NCI-H774 (cell line): ENCODE data around the gene ZNF431.
A peak's percentile ranks its signal among the peaks of the same experiment; 100 is the strongest.
"Not testable (repeated sequence)": the region's sequence is repeated elsewhere in the genome, so short reads cannot be mapped to it uniquely, and the experiment has no call there.

Source experiments
- DNase-seq: peaks from one replicate; lab custom pipeline; 2025; lab: John Stamatoyannopoulos, UW

Gene ZNF431

DNA sequence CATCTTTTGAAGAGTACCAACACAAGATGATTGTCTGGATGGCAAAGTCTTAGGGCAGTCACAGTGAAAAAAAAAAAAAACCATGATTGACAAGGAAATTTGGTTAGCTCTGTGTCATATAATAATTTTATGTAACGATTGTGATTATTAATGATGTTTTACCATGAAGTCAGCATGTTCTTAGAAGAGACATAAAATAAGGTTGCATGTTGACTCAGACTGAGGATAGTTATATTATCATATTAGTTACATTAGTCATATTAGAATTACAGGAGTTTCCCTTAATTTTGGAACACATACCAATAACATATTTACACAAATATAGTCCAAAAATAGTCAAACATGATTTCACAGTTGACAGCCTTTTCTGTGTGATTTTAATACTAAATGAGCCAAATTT lies 5.7 kb downstream of the ZNF431 start:
- DNase-seq: no peak

DNA sequence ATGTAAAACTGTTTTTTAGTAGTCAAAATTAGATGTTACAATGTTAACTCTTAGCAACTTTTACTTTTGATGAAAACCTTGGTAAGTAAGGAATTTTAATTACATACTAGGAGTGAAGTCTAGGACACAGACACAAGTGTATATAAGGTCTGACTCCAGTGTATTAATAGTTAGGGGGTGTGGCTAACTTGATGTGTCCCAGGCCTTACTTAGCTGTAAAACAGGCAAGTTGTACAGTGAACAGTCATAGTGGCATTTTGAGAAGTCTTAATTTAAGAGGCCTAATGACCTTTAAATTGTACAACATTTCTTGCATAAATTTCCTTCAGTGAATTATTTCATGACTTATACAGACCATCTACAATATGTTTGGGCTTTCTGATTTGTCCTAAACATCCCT lies 6.8 kb downstream of the ZNF431 start:
- DNase-seq: no peak

DNA sequence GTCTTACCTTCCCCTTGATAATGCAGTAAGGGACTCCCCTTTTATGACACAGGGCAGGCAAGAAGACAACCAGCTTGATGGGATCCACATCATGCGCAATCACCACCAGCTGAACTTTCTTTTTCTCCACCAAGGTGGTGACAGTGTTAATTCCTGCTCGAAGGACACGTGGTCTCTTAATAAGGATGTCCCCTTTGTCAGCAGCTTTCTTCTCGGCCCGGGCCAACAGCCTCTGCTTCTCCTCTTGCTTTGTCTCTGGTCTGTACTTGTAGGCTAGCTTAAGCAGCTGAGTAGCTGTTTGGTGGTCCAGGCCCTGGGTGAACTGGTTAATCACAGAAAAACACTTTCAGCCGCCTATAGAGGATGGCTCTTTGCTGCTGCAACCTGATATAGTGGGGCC lies 8.0 kb downstream of the ZNF431 start:
- DNase-seq: no peak

DNA sequence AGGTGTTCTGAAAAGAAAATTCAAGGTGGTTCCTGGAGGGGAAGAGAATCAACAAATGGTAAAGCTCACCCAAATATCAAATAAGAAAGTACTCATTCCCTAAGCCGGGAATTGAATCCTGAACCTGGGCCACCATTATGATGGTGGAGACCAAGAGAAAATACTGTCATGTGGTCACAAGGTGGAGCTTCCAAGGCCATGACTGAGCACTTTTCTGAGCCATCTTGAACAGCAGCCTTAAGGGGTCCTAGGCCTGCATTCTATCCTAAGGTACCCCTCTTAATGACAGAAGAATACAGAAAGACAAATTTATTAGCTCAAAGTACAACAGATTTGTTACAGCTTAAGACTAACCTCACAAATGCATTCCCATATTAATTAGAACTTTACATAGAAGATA lies 9.6 kb downstream of the ZNF431 start:
- no peak for DNase-seq

DNA sequence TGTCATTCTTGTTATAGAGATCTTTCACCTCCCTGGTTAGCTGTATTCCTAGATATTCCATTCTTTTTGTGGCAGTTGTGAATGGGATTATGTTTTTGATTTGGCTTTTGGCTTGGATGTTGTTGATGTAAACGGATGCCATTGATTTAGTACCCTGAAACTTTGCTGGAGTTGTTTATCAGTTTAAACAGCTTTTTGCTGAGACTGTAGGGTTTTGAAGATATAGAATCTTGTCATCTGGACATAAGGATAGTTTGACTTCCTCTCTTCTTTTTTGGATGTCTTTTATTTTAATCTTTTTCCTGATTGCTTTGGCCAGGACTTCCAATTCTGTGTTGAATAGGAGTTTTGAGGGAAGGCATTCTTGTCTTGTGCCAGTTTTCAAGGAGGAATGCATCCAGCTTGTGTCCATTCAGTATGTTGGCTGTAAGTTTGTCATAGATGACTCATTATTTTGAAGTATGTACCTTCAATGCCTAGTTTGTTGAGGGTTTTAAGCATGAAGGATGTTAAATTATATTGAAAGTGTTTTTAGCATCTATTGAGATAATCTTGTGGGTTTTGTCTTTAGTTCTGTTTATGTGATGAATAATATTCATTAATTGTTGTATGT lies 16.8 kb downstream of the ZNF431 start:
- no peak for DNase-seq

DNA sequence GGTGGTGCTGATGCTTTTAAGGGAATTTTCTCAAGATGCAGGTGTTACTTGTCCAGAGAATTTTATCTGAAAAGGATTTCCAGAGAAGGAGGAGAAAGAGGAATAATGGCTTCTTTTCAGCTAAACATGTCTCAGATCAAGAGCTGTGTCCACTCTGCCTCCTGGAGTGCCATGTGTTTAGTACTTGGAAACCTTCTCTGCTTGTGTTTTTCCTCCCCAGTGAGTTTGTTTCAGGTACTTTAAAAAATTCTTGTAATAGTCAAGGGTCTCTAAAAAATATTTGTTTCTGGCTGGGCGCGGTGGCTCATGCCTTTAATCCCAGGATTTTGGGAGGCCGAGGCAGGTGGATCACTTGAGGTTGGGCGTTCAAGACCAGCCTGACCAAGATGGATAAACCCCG lies 22.7 kb downstream of the ZNF431 start:
- DNase-seq: no peak

DNA sequence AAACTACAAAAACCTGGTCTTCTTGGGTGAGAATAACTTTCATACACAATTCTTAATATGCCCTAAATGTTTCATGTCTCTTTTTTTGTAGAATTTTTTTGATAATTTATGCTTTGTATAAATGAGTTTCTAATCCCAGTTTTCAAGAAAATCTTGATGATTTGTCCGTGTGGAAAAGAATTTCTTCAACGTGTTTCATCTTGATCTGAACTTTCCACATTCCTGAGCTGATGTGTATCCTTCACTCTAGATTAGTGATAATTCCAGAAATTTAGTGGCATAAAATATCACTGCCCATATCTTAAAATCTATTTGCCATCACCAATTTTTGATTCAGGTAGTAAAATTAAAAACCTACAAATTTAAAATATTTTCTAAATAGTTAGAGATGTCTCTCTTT lies 24.6 kb downstream of the ZNF431 start:
- DNase-seq: no peak

DNA sequence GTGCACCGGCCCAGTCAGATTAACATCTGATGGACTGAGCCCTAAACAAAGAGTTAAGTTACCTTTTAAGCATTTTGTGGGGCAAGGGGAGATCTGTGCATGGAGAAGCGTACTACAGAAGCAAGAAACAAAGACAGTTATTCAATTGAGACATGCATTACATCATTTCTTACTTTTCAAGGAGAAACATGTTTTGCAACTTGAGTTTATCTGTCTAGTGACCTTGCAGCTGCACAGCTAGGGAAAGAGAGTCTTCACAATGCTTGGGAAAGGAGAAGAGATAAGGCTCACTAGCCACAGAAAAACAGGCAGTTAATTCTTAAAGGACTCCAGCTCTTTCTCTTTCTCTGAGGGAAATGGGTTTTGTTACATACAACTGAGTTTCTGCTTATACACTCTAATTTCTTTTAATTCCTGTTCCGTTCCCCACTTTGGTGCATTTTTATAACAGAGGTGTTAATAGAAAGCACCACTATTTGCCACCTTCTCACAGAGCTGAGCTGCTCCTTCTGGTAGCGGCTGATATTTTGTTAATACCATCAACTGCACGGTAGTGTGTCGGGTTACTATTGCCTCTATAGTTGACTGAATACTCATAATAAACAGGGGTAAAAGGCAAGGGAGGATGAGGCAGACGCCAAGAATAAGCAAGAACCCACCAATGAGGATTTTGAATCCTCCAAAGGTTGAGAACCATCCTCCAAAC lies 55.9 kb downstream of the ZNF431 start:
- no peak for DNase-seq

DNA sequence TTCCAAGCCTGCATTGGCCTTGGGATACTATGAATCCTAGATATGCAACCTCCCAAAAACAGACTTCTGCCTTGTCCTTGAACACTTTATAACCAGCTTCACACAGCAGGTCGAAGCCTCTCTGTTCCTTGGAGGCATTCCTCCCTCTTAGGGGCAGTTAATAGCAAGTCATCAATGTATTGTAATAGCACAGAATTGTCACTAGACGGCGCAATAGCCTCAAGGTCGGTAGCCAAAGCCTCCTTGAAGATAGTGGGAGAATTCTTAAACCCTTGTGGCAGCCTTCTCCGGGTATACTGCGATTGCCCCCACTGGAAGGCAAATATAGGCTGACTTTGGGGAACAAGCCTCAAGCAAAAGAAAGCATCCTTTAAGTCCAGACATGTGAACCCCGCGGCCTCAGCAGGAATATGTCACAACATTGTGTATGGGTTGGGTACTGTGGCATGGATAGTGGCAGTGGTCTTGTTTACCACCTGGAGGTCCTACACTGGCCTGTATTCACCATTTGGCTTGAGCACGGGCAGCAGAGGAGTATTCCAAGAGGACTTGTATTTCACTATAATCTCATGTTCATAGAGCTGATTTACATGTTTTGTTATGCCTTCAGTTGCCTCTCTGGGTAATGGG lies 61.1 kb downstream of the ZNF431 start:
- DNase-seq: peak; percentile 7

DNA sequence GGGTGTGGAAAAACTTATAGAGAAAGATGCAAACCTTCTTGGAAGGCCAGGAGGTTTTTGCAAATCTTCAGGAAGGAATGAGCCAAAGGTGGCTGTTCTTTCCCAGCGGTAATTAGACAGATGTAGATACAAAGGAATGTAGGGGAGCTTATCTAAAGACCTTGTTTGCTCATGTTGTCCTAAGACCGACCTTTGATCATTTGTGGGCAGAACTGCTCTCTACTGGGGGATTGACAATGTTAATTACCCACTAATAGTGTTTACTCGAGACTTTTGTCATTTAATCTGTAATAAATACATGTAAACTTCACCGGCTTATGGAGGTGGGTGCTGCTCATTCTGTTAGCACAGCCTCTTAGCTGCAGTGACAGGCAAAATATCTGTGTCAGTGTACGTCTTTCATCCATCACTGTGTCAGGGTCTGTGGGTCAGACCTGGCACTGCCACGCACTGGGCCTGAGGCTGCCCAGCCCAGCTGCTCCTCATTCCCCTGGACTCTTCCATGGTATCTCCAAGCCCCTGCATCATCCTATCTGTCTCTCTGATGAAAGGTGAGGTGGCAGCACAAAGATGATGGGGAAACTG lies 68.3 kb downstream of the ZNF431 start:
- no peak for DNase-seq

DNA sequence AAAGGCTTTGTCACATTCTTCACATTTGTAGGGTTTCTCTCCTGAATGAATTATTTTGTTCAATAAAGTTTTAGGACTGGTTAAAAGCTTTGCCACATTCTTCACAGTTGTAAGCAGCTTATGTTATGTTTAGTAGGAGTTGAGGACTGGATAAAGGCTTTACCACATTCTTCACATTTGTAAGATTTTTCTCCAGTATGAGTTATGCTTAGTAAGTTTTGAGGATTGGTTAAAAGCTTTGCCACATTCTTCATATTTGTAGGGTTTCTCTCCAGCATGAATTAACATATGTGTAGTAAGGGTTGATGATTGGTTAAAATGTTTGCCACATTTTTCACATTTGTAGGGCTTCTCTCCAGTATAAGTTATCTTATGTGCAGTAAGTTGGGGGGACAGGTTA lies 79.9 kb downstream of the ZNF431 start:
- no peak for DNase-seq

DNA sequence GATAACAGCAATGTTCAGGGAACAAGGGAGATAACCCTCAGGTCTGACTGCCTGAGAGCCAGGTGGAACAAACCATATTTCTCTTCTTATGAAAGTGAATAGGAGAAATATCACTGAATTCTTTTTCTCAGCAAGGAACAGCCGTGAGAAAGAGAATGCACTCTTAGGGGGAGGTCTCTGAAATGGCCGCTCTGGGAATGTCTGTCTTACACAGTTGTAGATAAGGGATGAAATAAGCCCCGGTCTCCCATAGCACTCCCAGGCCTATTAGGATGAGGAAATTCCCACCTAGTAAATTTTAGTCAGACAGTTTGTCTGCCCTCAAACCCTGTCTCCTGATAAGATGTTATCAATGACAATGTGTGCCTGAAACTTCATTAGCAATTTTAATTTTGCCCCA lies 88.1 kb downstream of the ZNF431 start:
- DNase-seq: not testable (repeated sequence)

DNA sequence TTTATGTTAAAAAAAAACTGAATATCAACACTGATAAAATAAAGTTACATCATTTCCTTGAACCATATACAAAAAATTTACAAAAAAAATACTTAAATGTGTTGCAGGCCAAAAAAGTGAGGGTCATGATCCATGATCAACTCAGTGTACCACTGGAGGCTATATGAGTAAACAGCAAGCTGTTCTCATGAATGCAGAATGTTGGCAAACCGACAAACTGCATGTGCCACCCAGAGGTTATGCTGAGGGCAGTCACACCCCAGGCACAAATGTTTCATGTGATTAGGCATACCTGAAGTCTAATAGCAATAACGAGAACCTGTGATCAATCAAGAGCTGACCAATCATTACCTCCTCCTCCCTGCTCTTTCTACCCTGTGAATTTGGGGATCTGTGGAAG lies 91.9 kb downstream of the ZNF431 start:
- no peak for DNase-seq

DNA sequence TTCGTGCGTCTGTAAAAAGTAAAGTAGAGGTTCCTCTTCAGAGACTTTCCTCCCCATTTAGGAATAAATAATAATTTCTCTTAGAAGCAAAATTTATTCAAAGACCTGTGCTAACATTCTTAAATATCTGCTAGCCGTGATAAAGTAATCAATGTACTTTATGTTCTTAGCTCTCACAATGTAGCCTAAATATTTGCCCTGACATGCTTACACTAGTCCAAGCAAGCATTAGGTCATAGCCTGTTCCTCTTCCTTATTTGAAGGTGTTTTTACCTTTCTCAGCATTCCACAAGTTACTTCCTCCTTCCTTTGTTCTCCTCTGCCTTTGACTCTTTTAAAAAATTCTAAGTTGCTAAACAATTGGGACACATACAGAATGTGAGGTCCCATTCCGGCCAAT lies 94.9 kb downstream of the ZNF431 start:
- DNase-seq: not testable (repeated sequence)

DNA sequence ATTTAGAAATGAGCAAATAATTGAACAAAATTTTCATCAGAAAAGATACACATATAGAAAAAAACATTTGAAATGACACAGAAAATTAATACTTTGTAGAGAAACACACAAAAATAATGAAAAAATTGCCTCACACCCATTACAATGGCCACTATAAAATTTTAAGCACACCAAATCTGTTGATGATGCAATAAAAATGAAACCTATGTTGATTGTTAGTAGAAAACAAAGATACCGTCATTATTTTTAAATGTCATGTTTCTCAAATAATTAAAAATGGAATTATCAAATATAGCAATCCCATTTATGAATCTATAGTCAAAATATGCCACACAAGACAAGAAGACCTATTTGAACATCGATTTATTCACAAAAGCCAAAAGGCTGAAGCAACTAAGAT lies 96.8 kb downstream of the ZNF431 start:
- DNase-seq: no peak
